ENCODE data around the gene MLLT10.

- no peak for TF ChIP-seq CTCF (conservative IDR thresholded peaks at IDR 0.05)
- no peak for TF ChIP-seq EZH2 (IDR thresholded peaks at IDR 0.05; ENCODE audit: low read depth)
These were observed 38.9 kb upstream of the MLLT10 start for GRCh38 chr10:21495002-21495751.

Measured in PC-9 (cell line).